Heart right ventricle (tissue), 16 donors: ENCODE measurements around the gene GP1BA. TPM values are rescaled to one million over a fixed set of nuclear protein-coding genes. Genes with fewer than 3 reads are reported as not detected.

Experiments
- ATAC-seq, 8 donors: fragments of 200-7000 bp; cut with Tn5 transposase; one replicate each; pipeline ENCODE4 v1.9.1; 2020; ENCODE audit warnings: mild to moderate bottlenecking in 8 of 8, moderate library complexity in 8 of 8, moderate number of reproducible peaks in 1 of 8
- DNase-seq, 2 donors: peaks; one replicate each; pipeline ENCODE4 v3.0.0-alpha.2; 2020
- H3K27ac ChIP-seq, 10 donors: fragments of 200-600 bp; sonication (generic) in 2 of 10; one replicate each; pipeline versions ENCODE4 v1.5.0 to v1.8.0; 2020 to 2022; ENCODE audit warnings: mild to moderate bottlenecking in 3 of 10
- H3K27me3 ChIP-seq, 7 donors: fragments of 200-600 bp; one replicate each; pipeline ENCODE4 v1.8.0; 2021 to 2022; ENCODE audit warnings: mild to moderate bottlenecking in 2 of 7
- H3K36me3 ChIP-seq, 9 donors: fragments of 200-600 bp; sonication (generic) in 1 of 9; one replicate each; pipeline versions ENCODE4 v1.5.0 to v1.8.0; 2020 to 2022; ENCODE audit warnings: mild to moderate bottlenecking in 2 of 9
- H3K4me1 ChIP-seq, 9 donors: fragments of 200-600 bp; sonication (generic) in 1 of 9; one replicate each; pipeline versions ENCODE4 v1.5.0 to v1.8.0; 2020 to 2022; ENCODE audit warnings: mild to moderate bottlenecking in 4 of 9
- H3K4me3 ChIP-seq, 10 donors: fragments of 200-600 bp; sonication (generic) in 2 of 10; one replicate each; pipeline versions ENCODE4 v1.5.0 to v1.8.0; 2020 to 2022; ENCODE audit warnings: mild to moderate bottlenecking in 7 of 10, moderate library complexity in 2 of 10
- H3K9me3 ChIP-seq, 11 donors: fragments of 200-600 bp in 10 of 11; sonication (generic) in 2 of 11; one replicate each; pipeline versions ENCODE4 v1.5.0 to v1.8.0; 2013 to 2022; ENCODE audit warnings: mild to moderate bottlenecking in 2 of 11, control low read depth in 1 of 11, moderate library complexity in 1 of 11
- WGBS, 2 donors: extraction: QIAGEN DNeasy Blood & Tissue Kit; methylation state at CpG; one replicate each; pipeline ENCODE4 v1.1.7; 2013; ENCODE audit warnings: inconsistent platforms in 1 of 2; 5-methylcytosine and 5-hydroxymethylcytosine counted together
- intact Hi-C, 10 donors: fragments of 100-400 bp; cut with DNase I; formaldehyde crosslinking; loops; one replicate each; pipeline versions ENCODE4 v1.11.1 to v1.14.2; 2022
- long read RNA-seq, 3 donors: library from polyadenylated mRNA; unstranded; transcript quantifications; one replicate each; pipeline ENCODE4 v2.0.0, GENCODE V29; 2020 to 2021
- polyA plus RNA-seq, 2 donors: library from polyadenylated mRNA; stranded (reverse); fragments of 200-250 nt; gene quantifications; one replicate each; pipeline ENCODE4 v1.2.3, GENCODE V29; 2013
- total RNA-seq, 10 donors: library from RNA; stranded (reverse); fragmentation: NEBNext Ultra II Directional in 3 of 10; extraction: Animal tissue kit (Norgen Biotek cat#: 25700) in 3 of 10; gene quantifications; one replicate each; pipeline versions ENCODE4 v1.2.1 to v1.2.4, GENCODE V29; 2021 to 2023
- TF ChIP-seq, protein P1 (sequence below), 9 donors: fragments of 200-600 bp; sonication (generic) in 2 of 9; IDR thresholded peaks; one replicate each; pipeline versions ENCODE4 v1.5.0 to v1.8.0; 2021 to 2022; ENCODE audit warnings: antibody characterized with exemption in 9 of 9, mild to moderate bottlenecking in 5 of 9, moderate library complexity in 1 of 9
- donor health status: Arrhythmogenic right ventricular cardiomyopathy.
- donor health status: ischemic (EF 13 %, LVEDD 7.1; RV severe dilation, severe dysfunction).
- donor health status: healthy with polysubstance abuse.
- donor health status: DM: no; HTN: yes; CAD: no.
- donor health status: DM: no; HTN: no; CAD: no.
- donor health status: ischemic (EF 25% LVEDD 6.9; RV normal size, moderate dysfunction).
- donor health status: ischemic (EF 25% LVEDD 5.7; RV mildly dilated, moderate dysfunction).
- donor health status: healthy.
- donor health status: DM: yes; HTN: yes; CAD: no.
- donor health status: Ischemic cardiomyopathy.
- donor health status: ischemic (EF 35%, LVEDD 5.7; RV mildly dilated, moderate dysfunction).
- donor health status: nonischemic (EF 11% LVEDD 7.7; RV severe dilation, severe dysfunction).
- donor health status: DM: yes; HTN: yes; CAD: no.
- donor health status: PGD.
- donor health status: ischemic (EF 29% LVEDD 5.4; RV normal size, mild dysfunction).
- donor health status: nonischemic (EF 23%, LVEDD 6.1; RV moderate dilation, normal function).

Gene GP1BA
- under 1 TPM in 5 of 10 donors, not detected in 5; 0.15 to 0.53 (median 0.39) TPM for total RNA-seq
- under 1 TPM; 0.04 to 0.15 TPM for polyA plus RNA-seq
- long read RNA-seq, donor 1, partial matches to known transcripts, result 0 of 1 reads
- long read RNA-seq, donor 1, other reads (novel, unspliced or antisense), result 1 of 1 reads
- long read RNA-seq, donor 2, partial matches to known transcripts, result 0 of 2 reads
- long read RNA-seq, donor 2, other reads (novel, unspliced or antisense), result 2 of 2 reads
- long read RNA-seq, donor 3, partial matches to known transcripts, result 0 of 1 reads
- long read RNA-seq, donor 3, other reads (novel, unspliced or antisense), result 1 of 1 reads

DNA sequence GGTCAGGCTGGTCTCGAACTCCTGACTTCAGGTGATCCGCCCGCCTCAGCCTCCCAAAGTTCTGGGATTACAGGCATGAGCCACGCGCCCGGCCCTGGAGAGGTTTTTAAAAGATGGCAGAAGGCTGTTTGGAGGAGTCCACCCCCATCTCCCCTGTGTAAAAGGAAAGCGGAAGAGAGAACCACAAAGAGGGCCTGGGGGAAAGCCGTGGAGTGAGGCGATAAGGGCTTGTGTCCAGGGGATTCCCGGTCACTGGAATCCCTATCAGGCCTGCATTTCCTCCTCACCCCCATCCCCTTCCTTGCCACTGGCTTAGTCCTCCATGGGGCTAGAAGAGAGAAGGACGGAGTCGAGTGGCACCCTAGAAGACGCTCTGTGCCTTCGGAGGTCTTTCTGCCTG lies at the start of gene GP1BA:
GP1BA (plus strand) TSS at position 315 of the 400 bp plus-strand sequence. CDS start 328 bp downstream, outside the sequence.
- intact Hi-C loops, result loop anchor here in 2 of 10 donors (10.0 kb wide), 1 partner anchor 53 kb away; the partner anchor contains the start of gene CAMTA2 (in 2 of the 2)
- TF ChIP-seq, protein P1, sequence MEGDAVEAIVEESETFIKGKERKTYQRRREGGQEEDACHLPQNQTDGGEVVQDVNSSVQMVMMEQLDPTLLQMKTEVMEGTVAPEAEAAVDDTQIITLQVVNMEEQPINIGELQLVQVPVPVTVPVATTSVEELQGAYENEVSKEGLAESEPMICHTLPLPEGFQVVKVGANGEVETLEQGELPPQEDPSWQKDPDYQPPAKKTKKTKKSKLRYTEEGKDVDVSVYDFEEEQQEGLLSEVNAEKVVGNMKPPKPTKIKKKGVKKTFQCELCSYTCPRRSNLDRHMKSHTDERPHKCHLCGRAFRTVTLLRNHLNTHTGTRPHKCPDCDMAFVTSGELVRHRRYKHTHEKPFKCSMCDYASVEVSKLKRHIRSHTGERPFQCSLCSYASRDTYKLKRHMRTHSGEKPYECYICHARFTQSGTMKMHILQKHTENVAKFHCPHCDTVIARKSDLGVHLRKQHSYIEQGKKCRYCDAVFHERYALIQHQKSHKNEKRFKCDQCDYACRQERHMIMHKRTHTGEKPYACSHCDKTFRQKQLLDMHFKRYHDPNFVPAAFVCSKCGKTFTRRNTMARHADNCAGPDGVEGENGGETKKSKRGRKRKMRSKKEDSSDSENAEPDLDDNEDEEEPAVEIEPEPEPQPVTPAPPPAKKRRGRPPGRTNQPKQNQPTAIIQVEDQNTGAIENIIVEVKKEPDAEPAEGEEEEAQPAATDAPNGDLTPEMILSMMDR (IDR thresholded peaks at IDR 0.05), result no peak
- Histone ChIP-seq H3K36me3 (peaks cover 0 to 18% (median 0%) of the 10 kb centered on the region in 9 donors), H3K27ac (no peak within 1 kb of the TSS), H3K9me3 (no peaks in the 10 kb centered on the region), H3K27me3 (no peaks in the 10 kb centered on the region), H3K4me1 (peaks cover 2 to 24% (median 8%) of the 10 kb centered on the region in 9 donors), H3K4me3 (no peak within 1 kb of the TSS)
- peak in 1 of 8 donors; percentile 14 for ATAC-seq
- no peak for DNase-seq
- 56% methylated on average over 14 of the region's 14 CpGs for WGBS, 2 donors

DNA sequence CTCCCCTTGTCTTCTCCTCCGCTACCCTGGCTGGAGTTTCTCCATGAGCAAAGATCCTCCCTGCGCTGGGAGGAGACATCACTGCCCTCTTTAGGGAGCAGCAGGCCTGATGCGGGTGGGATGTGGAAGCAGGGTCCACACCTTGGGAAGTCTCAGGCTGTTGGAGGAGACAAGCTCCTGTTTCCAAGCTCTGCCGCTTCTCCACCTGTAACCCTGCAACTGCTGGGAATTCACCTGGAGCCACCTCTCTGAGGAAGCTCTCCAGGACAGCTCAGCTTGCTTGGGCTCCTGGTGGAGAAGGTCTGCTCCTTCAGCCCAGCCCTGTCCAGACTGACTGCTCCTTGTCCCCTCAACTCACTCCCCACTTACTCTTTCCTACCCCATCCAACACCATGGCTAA lies 47.6 kb upstream of the GP1BA start:
- intact Hi-C loops, result loop anchor here in 7 of 10 donors (5.0 to 10.0 kb wide), 4 partner anchors 37 to 150 kb away; partner anchors contain the start of genes MINK1 (in 3 of the 7), CXCL16 (in 2 of the 7), MED11 (in 2 of the 7) and ZMYND15 (in 2 of the 7)
- DNase-seq, result no peak
- WGBS, 2 donors, result 96 to 97% methylated on average over 4 of the region's 4 CpGs

DNA sequence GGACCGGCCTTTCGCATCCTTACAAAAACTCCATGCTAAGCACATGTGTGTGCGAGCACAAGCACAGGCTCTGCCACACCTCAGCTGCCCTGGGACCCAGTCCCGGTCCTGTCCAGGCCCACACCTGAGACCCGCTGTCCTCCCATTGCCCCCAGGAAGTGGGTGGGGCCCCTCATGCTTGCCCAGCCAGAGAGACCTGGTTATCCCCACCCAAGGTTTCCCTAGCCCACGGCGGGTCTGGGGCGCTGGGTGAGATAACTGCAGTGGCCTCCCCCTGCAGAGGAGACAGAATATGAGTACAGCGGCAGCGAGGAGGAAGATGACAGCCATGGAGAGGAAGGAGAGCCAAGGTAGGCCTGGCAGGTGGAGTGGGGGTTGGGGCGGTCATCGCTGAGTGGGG lies 45.2 kb upstream of the GP1BA start:
- Histone ChIP-seq H3K36me3 (peaks cover 6 to 94% (median 52%) of the 10 kb centered on the region in 9 donors), H3K27ac (no peak overlapping the region), H3K4me3 (no peak overlapping the region), H3K9me3 (no peaks in the 10 kb centered on the region), H3K27me3 (no peaks in the 10 kb centered on the region), H3K4me1 (peaks cover 0 to 6% (median 0%) of the 10 kb centered on the region in 9 donors)
- ATAC-seq, result no peak
- 92 to 95% methylated on average over 12 of the region's 12 CpGs for WGBS, 2 donors
- TF ChIP-seq, protein P1 (IDR thresholded peaks at IDR 0.05), result no peak
- intact Hi-C loops, result loop anchor here in 8 of 10 donors (2.0 to 10.0 kb wide), 8 partner anchors 52 to 325 kb away; partner anchors contain the start of genes MED11 (in 6 of the 8), CXCL16 (in 4 of the 8), ZMYND15 (in 4 of the 8) and GLTPD2 (in 3 of the 8)
- no peak for DNase-seq

More for the DNA sequence above, 47.6 kb upstream of the GP1BA start:
- Histone ChIP-seq H3K36me3 (peaks cover 0 to 90% (median 35%) of the 10 kb centered on the region in 9 donors), H3K4me1 (peaks cover 0 to 9% (median 0%) of the 10 kb centered on the region in 9 donors), H3K27me3 (no peaks in the 10 kb centered on the region), H3K9me3 (no peaks in the 10 kb centered on the region), H3K27ac (no peak overlapping the region), H3K4me3 (no peak overlapping the region)
- ATAC-seq, result no peak
- TF ChIP-seq, protein P1 (IDR thresholded peaks at IDR 0.05), result no peak

DNA sequence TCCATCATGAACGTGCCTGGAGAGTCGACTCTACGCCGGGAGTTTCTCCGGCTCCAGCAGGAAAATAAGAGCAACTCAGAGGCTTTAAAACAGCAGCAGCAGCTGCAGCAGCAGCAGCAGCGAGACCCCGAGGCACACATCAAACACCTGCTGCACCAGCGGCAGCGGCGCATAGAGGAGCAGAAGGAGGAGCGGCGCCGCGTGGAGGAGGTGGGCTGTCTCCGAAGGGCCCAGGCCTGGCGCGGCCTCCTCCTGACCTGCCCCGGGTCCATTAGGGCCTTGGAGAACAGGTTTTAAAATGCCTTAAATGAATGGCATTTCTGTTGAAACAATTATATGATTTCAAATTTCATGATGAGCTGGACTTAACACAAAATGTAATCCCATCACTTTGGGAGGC lies 44.5 kb upstream of the GP1BA start:
- TF ChIP-seq, protein P1 (IDR thresholded peaks at IDR 0.05), result no peak
- intact Hi-C loops, result loop anchor here in 8 of 10 donors (2.0 to 10.0 kb wide), 8 partner anchors 53 to 325 kb away; partner anchors contain the start of genes MED11 (in 6 of the 8), CXCL16 (in 4 of the 8), ZMYND15 (in 4 of the 8) and GLTPD2 (in 3 of the 8)
- no peaks in the 10 kb centered on the region for H3K4me1 ChIP-seq
- ATAC-seq, result no peak
- no peak for DNase-seq
- peaks cover 6 to 94% (median 60%) of the 10 kb centered on the region in 9 donors for H3K36me3 ChIP-seq
- no peak overlapping the region for H3K27ac ChIP-seq
- no peak overlapping the region for H3K4me3 ChIP-seq
- H3K9me3 ChIP-seq, result no peaks in the 10 kb centered on the region
- 91 to 92% methylated on average over 18 of the region's 18 CpGs for WGBS, 2 donors
- H3K27me3 ChIP-seq, result no peaks in the 10 kb centered on the region
